Measurements from ENCODE around the gene IFITM2.

Gene IFITM2

DNA sequence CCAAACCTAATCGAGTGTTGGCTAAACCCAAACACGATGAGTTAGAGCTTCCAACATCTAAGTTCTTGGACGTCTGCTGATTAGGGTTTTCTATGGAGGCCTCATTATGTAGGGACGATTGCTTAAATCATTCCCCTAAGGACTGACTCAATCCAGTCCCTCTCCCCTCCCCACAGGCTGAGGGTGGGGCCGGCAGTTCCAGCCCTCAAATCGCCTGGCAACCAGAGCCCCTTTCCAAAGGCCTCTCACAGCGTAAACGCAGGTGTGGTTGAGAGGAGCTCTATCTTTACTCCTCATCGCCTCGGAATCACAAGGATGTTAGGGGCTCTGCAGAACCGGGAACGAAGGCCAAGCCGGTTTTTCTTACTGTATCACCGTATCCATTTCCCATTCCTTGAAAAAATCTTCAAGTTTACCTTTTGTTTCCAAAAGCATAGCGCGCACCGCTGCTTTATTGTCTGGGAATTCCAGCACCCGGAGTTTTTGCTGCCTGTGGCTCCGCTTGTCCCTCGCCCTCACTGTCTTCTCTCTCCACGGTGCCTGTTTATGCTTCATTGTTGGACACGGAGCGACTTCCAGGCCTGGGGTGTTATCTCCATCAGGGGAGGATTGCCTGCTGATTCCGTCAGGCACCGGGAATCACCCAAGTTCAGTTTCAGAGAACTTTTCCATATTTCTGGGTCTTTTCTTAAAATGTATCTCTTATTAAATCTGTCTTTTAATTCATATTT lies 26.8 kb downstream of the IFITM2 start:
- ChIA-PET POLR2A (no interaction called here), CTCF (interaction anchor here (0.8 kb wide), 1 partner anchor 17 kb away, joined by 3 read pairs; no protein-coding TSS in a partner anchor)
- TF ChIP-seq, protein P1, sequence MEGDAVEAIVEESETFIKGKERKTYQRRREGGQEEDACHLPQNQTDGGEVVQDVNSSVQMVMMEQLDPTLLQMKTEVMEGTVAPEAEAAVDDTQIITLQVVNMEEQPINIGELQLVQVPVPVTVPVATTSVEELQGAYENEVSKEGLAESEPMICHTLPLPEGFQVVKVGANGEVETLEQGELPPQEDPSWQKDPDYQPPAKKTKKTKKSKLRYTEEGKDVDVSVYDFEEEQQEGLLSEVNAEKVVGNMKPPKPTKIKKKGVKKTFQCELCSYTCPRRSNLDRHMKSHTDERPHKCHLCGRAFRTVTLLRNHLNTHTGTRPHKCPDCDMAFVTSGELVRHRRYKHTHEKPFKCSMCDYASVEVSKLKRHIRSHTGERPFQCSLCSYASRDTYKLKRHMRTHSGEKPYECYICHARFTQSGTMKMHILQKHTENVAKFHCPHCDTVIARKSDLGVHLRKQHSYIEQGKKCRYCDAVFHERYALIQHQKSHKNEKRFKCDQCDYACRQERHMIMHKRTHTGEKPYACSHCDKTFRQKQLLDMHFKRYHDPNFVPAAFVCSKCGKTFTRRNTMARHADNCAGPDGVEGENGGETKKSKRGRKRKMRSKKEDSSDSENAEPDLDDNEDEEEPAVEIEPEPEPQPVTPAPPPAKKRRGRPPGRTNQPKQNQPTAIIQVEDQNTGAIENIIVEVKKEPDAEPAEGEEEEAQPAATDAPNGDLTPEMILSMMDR (IDR thresholded peaks at IDR 0.05; ENCODE audit: insufficient read depth, low read length, missing control alignments), result no peak
- no peak for DNase-seq (ENCODE audit: low read depth, low spot score)
- H3K4me3 ChIP-seq (ENCODE audit: low read depth, low read length), result no peak overlapping the region

DNA sequence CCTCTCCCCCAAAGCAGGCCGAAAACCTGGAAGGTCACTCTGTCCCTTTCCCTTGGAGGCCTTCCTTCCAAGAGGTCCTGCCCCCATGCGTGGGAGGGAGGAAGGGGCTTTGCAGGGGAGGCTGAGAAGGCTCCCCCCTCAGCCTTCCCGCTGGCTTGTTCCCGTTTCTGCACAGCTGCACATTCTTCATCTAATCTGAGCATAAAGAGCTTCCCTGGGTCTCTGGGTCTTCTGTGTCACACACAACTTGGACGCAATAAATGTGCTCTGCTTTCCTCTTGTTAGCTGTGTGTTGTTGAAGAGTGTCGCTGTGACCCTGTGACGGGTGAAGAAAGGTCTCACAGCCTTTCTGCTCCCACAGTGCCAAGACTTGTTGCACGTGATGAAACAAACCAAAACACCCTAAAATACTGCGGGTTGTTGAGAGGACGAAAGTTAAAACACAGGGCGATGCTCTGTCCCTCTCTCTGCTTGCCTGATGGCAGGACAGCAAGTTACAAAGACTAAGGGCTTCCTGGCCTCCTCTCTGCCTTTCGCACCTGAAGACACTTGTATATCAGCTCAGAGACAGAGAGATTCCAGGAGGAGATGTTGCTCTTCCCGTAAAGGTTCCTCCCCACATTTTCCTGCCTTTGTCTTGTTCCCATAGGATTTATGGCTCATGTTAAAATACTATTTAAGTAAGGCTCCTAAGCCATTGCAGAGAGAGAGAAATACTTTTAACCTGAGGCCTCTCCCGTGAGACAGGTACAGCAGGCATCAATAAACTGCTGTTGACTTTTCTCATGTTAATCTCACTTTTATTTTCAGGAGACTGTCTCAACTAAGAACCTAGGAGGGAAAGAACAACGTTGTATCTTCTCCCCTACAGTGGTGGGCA lies 28.4 kb downstream of the IFITM2 start:
- ChIA-PET CTCF (interaction anchor here (1.3 kb wide), 2 partner anchors 19 to 30 kb away, joined by 3 to 4 read pairs; no protein-coding TSS in a partner anchor), POLR2A (no interaction called here)
- TF ChIP-seq, protein P1 (IDR thresholded peaks at IDR 0.05; ENCODE audit: insufficient read depth, low read length, missing control alignments), result no peak
- DNase-seq (ENCODE audit: low read depth, low spot score), result no peak
- no peak overlapping the region for H3K4me3 ChIP-seq (ENCODE audit: low read depth, low read length)

DNA sequence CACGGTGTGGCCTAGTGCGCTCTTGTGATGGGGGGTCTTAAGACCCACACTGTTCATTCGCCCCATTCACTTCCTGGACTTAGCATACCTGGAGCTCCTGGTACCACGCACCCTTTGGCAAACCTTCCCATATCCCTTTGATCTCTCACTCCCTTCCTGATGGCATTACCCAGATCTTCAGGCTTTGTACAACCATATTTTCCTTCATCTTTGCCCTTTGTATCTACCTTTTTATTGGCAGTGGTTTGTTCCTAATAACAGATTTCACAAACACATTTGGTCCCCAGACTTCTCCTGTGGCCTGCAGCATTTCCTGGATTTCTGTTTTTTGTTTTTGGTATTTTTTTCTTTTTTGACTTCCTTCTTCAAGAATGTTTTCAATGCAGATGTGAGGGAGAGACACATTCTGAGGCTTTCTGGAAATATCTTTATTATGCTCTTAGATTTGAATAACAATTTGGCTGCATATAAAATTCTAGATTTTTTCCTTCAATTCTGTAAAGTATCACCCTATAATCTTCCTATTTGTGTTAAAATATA lies 29.1 kb downstream of the IFITM2 start:
- H3K4me3 ChIP-seq (ENCODE audit: low read depth, low read length), result no peak overlapping the region
- TF ChIP-seq, protein P1 (IDR thresholded peaks at IDR 0.05; ENCODE audit: insufficient read depth, low read length, missing control alignments), result no peak
- CTCF ChIA-PET, result interaction anchor here (1.1 to 1.3 kb wide), 3 partner anchors 18 to 31 kb away, joined by 3 to 4 read pairs (median 3); no protein-coding TSS in a partner anchor
- DNase-seq (ENCODE audit: low read depth, low spot score), result no peak
- POLR2A ChIA-PET, result no interaction called here

DNA sequence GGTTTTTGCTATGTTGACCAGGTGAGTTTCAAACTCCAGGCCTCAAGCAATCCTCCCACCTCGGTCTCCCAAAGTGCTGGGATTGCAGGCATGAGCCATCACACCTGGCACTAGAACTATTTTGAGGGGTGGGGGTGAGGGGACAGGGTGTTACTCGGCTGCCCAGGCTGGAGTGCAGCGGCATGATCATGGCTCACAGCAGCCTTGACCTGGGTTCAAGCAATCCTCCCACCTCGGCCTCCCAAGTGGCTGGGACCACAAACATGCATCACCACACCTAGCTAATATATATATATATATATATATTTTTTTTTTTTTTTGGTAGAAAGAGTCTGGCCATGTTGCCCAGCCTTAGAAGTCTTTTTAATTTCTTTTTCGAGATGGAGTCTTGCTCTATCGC lies 30.1 kb downstream of the IFITM2 start:
- ChIA-PET CTCF (interaction anchor here (1.1 kb wide), 1 partner anchor 20 kb away, joined by 3 read pairs; no protein-coding TSS in a partner anchor), POLR2A (no interaction called here)
- H3K4me3 ChIP-seq (ENCODE audit: low read depth, low read length), result no peak overlapping the region
- TF ChIP-seq, protein P1 (IDR thresholded peaks at IDR 0.05; ENCODE audit: insufficient read depth, low read length, missing control alignments), result no peak
- DNase-seq (ENCODE audit: low read depth, low spot score), result no peak

GRCh38 chr11:339963-340362 lies 32.3 kb downstream of the IFITM2 start:
- no peak overlapping the region for H3K4me3 ChIP-seq (ENCODE audit: low read depth, low read length)
- DNase-seq (ENCODE audit: low read depth, low spot score), result no peak
- CTCF ChIA-PET, result interaction anchor here (0.6 to 2.7 kb wide), 7 partner anchors 10 to 226 kb away, joined by 3 to 12 read pairs (median 4); no protein-coding TSS in a partner anchor
- POLR2A ChIA-PET, result interaction anchor here (0.8 kb wide), 1 partner anchor 116 kb away, joined by 3 read pairs; no protein-coding TSS in a partner anchor
- TF ChIP-seq, protein P1 (IDR thresholded peaks at IDR 0.05; ENCODE audit: insufficient read depth, low read length, missing control alignments), result no peak

Data from AG04449 (cell line).